ENCODE results near the gene LIG1.

Gene LIG1

DNA sequence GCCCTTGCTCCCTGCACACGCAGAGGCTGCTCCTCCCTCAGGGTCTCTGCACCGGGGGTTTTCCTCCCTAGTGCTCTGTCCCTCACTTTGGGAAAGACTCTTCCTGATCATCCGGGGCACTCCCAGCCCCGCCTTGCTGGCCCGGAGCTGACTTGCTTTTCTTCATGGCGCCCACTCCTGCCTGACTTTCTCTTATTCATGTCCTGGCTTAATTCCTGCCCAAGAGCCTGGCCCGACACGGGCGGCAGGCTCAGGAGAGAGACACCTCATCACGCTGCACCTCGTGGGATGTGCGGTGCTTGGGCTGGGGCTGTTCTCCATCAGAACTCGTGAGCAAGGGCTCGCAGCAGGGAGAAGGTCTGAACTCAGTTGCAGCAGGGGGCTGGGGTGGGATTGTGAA is 47.7 kb downstream of the LIG1 start:
- Histone ChIP-seq H3K9me3 (ENCODE audit: control insufficient read depth, insufficient read depth, low read length) (no peaks in the 10 kb centered on the region), H3K9ac (ENCODE audit: low read depth, low read length) (no peak overlapping the region), H3K36me3 (ENCODE audit: insufficient read depth, low read length) (peaks cover 9% of the 10 kb centered on the region), H3K4me1 (ENCODE audit: insufficient read depth, low read length) (peaks cover 11% of the 10 kb centered on the region; the same call in 1 of the 2 replicates)

DNA sequence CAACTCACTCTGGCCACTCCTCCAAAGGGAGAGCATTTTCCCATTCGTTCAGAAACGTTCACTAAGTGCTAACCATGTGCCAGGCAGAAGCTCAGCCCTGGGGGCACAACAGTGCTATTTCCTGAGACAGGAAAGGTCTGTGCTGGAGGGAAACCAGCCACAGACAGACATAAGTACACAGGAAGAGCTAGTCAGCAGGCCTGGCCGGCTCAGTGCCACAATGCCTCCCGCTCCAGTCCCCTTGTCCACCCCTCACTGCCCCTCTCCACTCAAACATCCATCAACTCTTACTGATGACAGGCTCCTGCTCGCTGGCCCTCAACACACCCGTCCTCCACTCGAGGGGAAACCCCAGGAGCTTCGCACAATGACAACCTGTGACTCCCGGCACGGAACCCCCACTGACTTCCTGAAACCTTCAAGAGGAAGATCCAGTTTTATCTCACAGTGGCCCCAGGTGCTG is 48.2 kb downstream of the LIG1 start:
- peaks cover 11% of the 10 kb centered on the region; the same call in 1 of the 2 replicates for H3K4me1 ChIP-seq (ENCODE audit: insufficient read depth, low read length)
- H3K9me3 ChIP-seq (ENCODE audit: control insufficient read depth, insufficient read depth, low read length) = no peaks in the 10 kb centered on the region
- H3K9ac ChIP-seq (ENCODE audit: low read depth, low read length) = no peak overlapping the region
- H3K36me3 ChIP-seq (ENCODE audit: insufficient read depth, low read length) = peaks cover 9% of the 10 kb centered on the region

DNA sequence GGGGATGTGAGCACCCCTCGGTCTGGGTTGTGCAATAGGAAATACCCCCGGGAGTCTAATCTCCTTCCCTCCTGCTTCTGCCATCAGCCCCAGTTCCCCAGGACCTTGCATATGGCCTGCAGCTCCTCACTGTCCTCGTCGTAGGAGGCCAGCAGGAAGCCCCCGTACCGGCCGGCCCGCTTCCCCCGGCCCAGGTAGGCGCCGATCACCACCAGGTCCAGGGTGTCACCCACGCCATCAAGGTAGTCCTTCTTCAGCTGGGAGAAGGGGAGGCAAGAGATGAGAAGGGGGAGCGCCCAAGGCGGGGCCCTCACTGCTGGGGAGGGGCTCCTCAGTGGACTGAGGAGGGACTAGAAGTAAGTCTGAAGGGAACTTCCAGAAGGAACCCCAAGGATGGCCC is 49.1 kb downstream of the LIG1 start:
- Histone ChIP-seq H3K9me3 (ENCODE audit: control insufficient read depth, insufficient read depth, low read length) (no peaks in the 10 kb centered on the region), H3K4me1 (ENCODE audit: insufficient read depth, low read length) (peaks cover 11% of the 10 kb centered on the region; the same call in 1 of the 2 replicates), H3K36me3 (ENCODE audit: insufficient read depth, low read length) (peaks cover 9% of the 10 kb centered on the region), H3K9ac (ENCODE audit: low read depth, low read length) (no peak overlapping the region)

DNA sequence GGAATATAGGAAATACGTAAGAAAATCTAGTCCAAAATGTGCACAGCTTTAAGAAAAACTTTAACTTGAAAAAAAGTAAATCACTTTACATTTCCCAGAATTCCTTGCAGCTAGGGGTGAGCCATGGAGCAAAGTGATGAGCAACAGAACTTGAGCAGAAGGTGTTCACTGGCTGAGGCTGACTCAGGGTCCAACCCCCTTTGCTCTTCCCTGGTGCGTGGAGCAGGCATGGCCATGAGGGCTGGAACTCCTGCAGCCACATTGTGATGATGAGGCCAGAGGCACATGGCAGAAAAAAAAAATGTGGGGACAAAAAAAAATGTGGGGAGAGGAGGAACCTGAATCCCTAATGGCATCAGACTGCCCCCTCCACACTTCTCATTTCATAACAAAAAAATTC is 49.6 kb downstream of the LIG1 start:
- peaks cover 11% of the 10 kb centered on the region; the same call in 1 of the 2 replicates for H3K4me1 ChIP-seq (ENCODE audit: insufficient read depth, low read length)
- H3K9me3 ChIP-seq (ENCODE audit: control insufficient read depth, insufficient read depth, low read length) = no peaks in the 10 kb centered on the region
- no peak overlapping the region for H3K9ac ChIP-seq (ENCODE audit: low read depth, low read length)
- peaks cover 9% of the 10 kb centered on the region for H3K36me3 ChIP-seq (ENCODE audit: insufficient read depth, low read length)

DNA sequence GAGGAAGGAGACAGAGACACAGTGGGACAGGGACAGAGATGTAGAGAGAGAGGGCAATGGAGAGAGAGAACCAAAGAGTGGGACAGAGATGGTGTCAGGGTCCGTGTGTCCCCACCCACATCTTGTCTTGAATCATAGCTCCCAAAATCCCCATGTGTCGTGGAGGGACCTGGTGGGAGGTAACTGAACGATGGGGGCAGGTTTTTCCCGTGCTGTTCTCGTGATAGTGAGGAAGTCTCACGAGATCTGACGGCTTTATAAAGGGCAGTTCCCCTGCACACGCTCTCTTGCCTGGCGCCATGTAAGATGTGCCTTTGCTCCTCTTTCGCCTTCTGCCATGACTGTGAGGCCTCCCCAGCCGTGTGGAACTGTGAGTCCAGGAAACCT is 52.0 kb downstream of the LIG1 start:
- Histone ChIP-seq H3K9me3 (ENCODE audit: control insufficient read depth, insufficient read depth, low read length) (no peaks in the 10 kb centered on the region), H3K4me1 (ENCODE audit: insufficient read depth, low read length) (peaks cover under 1% of the 10 kb centered on the region; the same call in 1 of the 2 replicates), H3K9ac (ENCODE audit: low read depth, low read length) (no peak overlapping the region), H3K36me3 (ENCODE audit: insufficient read depth, low read length) (peaks cover 9% of the 10 kb centered on the region)

DNA sequence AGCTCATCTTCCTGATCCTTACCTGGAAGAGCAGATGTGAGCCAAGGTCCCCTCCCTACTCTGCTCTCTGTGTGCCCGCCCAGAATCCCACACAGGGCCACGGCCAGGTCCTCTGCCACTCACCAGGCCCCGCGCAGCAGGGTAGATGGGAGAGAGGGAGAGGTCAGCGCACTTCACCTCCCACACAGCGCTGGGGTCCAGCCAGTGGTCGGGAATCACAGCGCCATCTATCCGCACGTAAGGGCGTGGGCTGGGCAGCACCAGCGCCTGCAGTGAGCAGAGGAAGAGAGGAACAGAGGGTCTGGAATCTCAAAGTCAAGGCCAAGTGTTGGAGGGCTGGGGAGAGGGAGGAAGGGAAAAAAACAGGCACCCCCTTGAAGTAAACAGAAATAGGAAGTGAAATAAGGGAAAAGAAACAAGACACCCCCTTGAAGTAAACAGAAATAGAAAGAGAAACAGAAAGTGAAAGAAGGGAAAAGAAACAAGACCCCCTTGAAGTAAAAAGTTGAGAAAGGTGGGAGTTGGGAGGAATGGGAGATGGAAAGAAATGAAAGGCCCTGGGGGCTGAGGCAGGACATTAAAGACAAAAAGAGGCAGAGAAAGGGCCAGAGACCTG is 52.5 kb downstream of the LIG1 start:
- no peaks in the 10 kb centered on the region; the same call in 1 of the 2 replicates for H3K4me1 ChIP-seq (ENCODE audit: insufficient read depth, low read length)
- no peaks in the 10 kb centered on the region for H3K9me3 ChIP-seq (ENCODE audit: control insufficient read depth, insufficient read depth, low read length)
- no peak overlapping the region for H3K9ac ChIP-seq (ENCODE audit: low read depth, low read length)
- H3K36me3 ChIP-seq (ENCODE audit: insufficient read depth, low read length) = peaks cover 7% of the 10 kb centered on the region

DNA sequence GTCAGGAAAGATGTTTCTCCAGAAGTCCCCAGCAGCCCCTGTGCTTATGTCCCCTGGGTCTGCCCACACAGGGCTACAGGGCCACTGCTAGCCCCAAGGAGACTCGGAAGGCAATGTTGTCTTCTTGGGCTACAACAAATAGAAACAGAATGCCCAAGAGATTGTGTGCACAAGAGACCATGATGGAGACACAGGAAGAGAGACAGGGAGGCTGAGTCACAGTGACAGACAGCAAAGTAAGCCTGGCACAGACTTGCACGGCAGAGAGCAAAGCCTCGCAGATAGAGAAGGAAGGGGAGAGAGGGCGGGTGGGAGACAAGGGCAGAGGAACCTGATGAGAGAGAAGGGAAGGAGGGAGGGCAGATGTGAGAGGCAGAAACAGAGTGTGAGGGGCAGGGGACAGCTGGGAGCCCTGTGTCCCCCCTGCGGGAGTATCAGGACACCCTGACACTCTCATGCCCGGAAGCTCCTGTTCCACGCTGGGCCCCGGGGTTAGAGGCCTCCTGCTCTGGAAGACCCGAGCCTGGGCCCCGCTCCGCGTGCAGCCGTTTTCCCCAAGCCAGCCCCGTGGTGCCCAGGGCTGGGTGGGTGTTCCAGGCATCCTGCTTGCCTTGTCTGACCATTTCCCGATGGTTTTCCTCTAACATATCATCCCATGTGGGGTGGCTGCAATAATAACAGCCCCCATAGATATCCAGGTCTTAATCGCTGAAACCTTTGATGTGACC is 56.8 kb downstream of the LIG1 start:
- Histone ChIP-seq H3K9ac (ENCODE audit: low read depth, low read length) (no peak overlapping the region), H3K36me3 (ENCODE audit: insufficient read depth, low read length) (no peaks in the 10 kb centered on the region; the same call in 1 of the 2 replicates), H3K4me1 (ENCODE audit: insufficient read depth, low read length) (no peaks in the 10 kb centered on the region), H3K9me3 (ENCODE audit: control insufficient read depth, insufficient read depth, low read length) (no peaks in the 10 kb centered on the region)

DNA sequence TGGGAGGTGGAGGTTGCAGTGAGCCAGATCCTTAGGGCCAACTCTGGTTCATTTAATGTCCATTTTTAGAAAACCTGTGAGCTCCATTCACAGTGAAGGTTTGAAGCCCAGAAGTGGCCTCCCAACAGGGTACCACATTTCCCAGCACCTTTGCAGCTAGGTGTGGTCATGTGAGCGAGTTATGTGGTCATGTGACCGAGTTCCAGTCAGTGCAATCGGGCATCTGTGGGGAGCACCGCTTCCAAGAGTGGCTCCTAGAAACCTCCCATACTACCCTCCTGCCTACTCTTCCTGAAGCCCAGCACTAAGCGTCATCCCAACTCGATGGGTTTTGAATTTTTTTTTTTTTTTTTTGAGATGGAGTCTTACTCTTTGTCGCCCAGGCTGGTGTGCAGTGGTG is 58.9 kb downstream of the LIG1 start:
- Histone ChIP-seq H3K36me3 (ENCODE audit: insufficient read depth, low read length) (no peaks in the 10 kb centered on the region), H3K4me1 (ENCODE audit: insufficient read depth, low read length) (no peaks in the 10 kb centered on the region), H3K9me3 (ENCODE audit: control insufficient read depth, insufficient read depth, low read length) (no peaks in the 10 kb centered on the region), H3K9ac (ENCODE audit: low read depth, low read length) (no peak overlapping the region)

DNA sequence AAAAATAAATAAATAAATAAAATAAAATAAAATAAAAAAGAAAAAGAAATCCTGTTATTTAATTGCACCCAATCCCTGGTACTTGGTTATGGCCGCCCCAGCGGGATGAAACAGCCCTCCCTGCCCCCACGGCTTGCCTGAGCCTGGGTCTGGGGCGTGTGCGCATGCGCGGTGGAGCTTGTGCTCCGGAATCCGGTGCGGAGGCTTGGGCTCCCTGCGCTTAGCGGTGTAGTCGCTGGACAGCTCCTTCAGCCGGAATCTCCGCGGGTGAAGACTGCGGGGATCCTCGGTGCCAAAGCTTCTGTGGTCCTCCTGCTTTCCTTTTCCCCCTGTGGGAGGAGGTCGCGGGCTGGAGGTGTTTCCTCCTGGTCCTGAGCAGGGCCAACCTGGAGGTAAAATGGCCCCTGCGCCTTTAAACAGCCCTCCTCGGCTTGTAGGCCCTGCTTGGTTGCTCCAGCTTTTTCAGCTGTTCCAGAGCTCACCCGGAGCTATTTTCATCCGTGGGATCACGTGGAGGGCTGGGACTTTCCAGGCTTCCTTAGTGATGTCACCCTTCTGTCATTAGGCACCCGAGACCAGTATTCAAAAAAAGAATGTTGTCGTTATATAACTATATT is 59.7 kb downstream of the LIG1 start, which contains the start of gene PLA2G4C:
Gene PLA2G4C, minus strand, starts transcription at position 468 of the 617 bp plus-strand sequence. CDS start 4,288 bp downstream, outside the sequence.
- Histone ChIP-seq H3K36me3 (ENCODE audit: insufficient read depth, low read length) (no peaks in the 10 kb centered on the region), H3K4me1 (ENCODE audit: insufficient read depth, low read length) (no peaks in the 10 kb centered on the region)

DNA sequence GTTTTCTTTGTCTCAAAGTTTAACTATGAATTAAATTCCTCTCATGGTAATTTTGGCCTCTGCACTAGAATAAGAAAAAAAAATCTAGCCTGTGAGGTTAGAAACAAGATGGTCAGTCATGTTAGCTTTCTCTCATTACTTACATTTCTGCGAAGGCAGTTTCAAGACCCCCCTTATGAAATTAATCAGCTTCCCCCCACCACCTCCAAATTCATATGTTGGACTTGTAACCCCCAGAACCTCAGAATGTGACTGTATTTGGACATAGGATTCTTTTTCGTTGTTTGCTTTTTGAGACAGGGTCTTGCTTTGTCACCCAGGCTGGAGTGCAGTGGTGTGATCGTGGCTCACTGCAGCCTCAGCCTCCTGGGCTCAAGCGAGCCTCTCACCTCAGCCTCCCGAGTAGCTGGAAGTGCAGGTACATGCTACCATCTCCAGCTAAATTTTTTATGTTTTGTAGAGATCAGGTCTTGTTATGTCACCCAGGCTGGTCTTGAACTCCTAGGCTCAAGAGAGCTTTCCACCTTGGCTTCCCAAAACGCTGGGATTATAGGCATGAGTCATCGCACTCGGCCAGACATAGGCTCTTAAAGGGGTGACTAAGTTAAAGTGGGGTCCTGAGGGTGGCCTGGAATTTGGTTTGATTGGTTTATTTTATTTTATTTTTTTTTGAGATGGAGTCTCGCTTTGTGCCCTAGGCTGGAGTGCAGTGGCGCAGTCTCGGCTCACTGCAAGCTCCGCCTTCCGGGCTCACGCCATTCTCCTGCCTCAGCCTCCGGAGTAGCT is 61.0 kb downstream of the LIG1 start:
- no peak overlapping the region for H3K9ac ChIP-seq (ENCODE audit: low read depth, low read length)
- no peaks in the 10 kb centered on the region for H3K36me3 ChIP-seq (ENCODE audit: insufficient read depth, low read length)
- no peaks in the 10 kb centered on the region for H3K9me3 ChIP-seq (ENCODE audit: control insufficient read depth, insufficient read depth, low read length)
- no peaks in the 10 kb centered on the region for H3K4me1 ChIP-seq (ENCODE audit: insufficient read depth, low read length)

More for the DNA sequence above, 59.7 kb downstream of the LIG1 start, which contains the start of gene PLA2G4C:
- H3K9ac ChIP-seq (ENCODE audit: low read depth, low read length) = peak within 1 kb of the TSS; percentile 66
- no peaks in the 10 kb centered on the region for H3K9me3 ChIP-seq (ENCODE audit: control insufficient read depth, insufficient read depth, low read length)

DNA sequence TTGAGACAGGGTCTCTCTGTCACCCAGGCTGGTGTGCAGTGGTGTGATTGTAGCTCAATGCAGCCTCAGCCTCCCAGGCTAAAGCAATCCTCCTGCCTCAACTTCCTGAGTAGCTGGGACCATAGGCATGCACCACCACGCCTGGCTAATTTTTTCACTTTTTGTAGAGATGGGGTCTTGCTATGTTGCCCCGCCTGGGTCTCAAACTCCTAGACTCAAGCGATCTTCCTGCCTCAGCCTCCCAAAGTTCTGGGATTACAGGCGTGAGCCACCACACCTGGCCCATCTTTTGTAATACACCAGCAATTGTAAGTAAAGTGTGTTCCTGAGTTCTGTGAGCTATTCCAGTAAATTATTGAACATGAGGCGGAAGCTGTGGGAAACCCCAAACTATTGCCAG is 66.2 kb downstream of the LIG1 start:
- Histone ChIP-seq H3K9me3 (ENCODE audit: control insufficient read depth, insufficient read depth, low read length) (no peaks in the 10 kb centered on the region), H3K9ac (ENCODE audit: low read depth, low read length) (no peak overlapping the region), H3K36me3 (ENCODE audit: insufficient read depth, low read length) (no peaks in the 10 kb centered on the region), H3K4me1 (ENCODE audit: insufficient read depth, low read length) (no peaks in the 10 kb centered on the region)

DNA sequence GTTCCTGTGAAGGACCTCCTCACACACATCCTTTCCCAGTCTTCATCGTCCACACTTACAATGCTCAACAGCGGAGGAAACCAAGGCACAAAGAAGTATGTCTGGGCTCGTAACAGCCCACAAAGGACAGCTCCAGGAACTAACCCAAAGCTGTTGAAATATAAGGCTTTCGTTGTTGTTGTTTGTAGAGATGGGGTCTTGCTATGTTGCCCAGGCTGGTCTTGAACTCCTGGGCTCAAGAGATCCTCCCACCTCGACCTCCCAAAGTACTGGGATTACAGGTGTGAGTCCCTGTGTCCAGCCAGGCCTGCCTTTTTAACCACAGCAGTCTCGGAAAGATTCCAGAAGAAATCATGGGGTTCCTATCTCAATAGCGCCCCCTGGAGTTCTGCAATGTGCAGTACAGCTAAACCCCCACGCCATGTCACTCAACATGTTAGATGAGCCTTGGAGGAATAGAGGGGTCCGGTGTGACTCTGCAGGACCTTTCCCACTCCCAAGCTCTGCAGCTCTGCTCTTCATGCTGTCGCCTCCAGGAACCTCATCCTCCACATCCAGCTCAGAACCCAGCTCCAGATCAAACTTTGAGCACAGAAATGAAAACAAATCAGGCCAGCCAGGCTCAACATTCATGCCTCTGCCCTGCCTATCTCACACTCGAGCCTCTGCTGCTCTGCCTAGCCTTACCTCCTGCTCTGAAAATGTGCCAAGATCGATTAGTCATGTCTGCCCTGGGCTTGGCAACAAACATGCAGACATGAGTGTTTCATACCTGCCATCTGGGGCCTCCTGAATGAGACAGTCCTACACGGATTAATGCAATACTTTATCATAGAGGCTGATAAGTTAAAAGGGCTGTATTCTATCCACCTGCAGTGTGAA is 67.0 kb downstream of the LIG1 start:
- Histone ChIP-seq H3K9ac (ENCODE audit: low read depth, low read length) (peak overlapping the region; percentile 9; the same call in 1 of the 2 replicates), H3K9me3 (ENCODE audit: control insufficient read depth, insufficient read depth, low read length) (no peaks in the 10 kb centered on the region), H3K36me3 (ENCODE audit: insufficient read depth, low read length) (no peaks in the 10 kb centered on the region), H3K4me1 (ENCODE audit: insufficient read depth, low read length) (no peaks in the 10 kb centered on the region)

DNA sequence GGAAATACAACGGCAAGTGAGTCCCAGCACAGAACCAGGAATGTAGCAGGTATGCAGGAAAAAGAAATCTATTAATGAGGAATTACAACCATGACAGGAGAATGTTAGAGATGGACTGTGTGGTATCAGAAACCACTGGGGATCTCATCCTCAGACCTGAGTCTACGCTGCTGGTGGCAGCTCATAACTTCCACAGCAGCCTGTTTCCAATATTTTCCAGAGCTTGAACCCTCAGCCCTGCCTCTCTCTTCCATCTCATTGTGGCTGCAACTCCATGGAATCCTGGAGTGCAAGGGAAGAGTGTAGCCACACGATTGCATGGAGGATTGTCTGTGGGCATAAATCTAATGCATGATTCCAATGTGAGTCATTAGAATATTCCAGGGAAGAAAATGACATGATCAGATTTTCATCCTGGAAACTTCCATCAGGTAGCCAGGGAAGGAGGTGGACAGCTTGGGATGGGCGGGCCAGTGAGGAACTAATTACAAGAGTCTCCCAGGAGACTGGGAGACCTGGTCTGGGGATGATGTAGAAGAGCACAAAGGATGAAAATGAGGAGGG is 74.5 kb downstream of the LIG1 start:
- H3K36me3 ChIP-seq (ENCODE audit: insufficient read depth, low read length) = no peaks in the 10 kb centered on the region
- H3K4me1 ChIP-seq (ENCODE audit: insufficient read depth, low read length) = no peaks in the 10 kb centered on the region
- H3K9me3 ChIP-seq (ENCODE audit: control insufficient read depth, insufficient read depth, low read length) = no peaks in the 10 kb centered on the region
- H3K9ac ChIP-seq (ENCODE audit: low read depth, low read length) = no peak overlapping the region
